ENCODE measurements around the gene MACROD2.
A peak's percentile ranks its signal among the peaks of the same experiment; 100 is the strongest.
"Not testable (repeated sequence)": the region's sequence is repeated elsewhere in the genome, so short reads cannot be mapped to it uniquely, and the experiment has no call there.

Gene MACROD2

GRCh38 chr20:15799871-15800270 lies 1804.6 kb downstream of the MACROD2 start:
- DNase-seq (ENCODE audit: low read depth): no peak
- H3K4me3 ChIP-seq (ENCODE audit: low read depth, low read length): no peak overlapping the region
- no peak for TF ChIP-seq CTCF (IDR thresholded peaks at IDR 0.05; ENCODE audit: insufficient read depth, low read depth, low read length, missing control alignments)

DNA sequence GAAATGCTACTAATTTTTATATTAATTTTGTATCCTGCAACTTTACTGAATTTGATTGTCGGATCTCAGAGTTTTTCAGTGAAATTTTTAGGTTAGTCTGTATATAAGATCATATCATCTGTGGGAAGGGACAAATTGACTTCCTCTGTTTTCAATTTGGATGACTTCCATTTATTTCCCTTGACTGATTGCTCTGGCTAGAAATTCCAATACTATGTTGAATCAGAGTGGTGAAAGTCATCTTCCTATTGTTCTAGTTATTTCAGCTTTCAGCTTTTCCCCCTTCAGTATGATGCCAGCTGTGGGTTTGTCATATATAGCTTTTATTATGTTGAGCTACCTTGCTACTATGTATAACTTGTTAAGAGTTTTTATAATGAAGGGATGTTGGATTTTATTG lies 1806.7 kb downstream of the MACROD2 start:
- no peak overlapping the region for H3K4me3 ChIP-seq (ENCODE audit: low read depth, low read length)
- DNase-seq (ENCODE audit: low read depth): no peak
- no peak for TF ChIP-seq CTCF (IDR thresholded peaks at IDR 0.05; ENCODE audit: insufficient read depth, low read depth, low read length, missing control alignments)

GRCh38 chr20:15805154-15805553 lies 1809.8 kb downstream of the MACROD2 start:
- no peak for DNase-seq (ENCODE audit: low read depth)
- no peak overlapping the region for H3K4me3 ChIP-seq (ENCODE audit: low read depth, low read length)
- TF ChIP-seq CTCF (IDR thresholded peaks at IDR 0.05; ENCODE audit: insufficient read depth, low read depth, low read length, missing control alignments): no peak

DNA sequence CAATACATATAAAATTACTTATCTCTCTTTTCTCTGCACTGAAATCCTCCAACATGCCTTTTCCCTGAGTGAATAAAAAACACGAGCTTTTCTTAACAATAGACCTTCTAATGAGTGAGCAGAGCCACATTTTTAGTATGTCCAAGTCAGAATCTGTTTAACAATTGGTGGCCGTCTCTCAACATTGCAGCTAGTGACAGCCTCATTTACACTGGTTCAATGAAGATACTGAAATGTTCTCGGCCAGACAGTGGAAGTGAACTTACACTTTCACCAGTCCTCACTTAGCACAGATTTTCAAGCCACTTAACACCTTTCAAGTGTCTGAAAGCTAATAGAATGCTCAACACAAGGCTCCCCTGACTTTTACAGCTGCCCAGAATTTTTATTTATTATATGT lies 1810.8 kb downstream of the MACROD2 start:
- DNase-seq (ENCODE audit: low read depth): no peak
- no peak for TF ChIP-seq CTCF (IDR thresholded peaks at IDR 0.05; ENCODE audit: insufficient read depth, low read depth, low read length, missing control alignments)
- H3K4me3 ChIP-seq (ENCODE audit: low read depth, low read length): no peak overlapping the region

- DNase-seq (ENCODE audit: low read depth): no peak
- TF ChIP-seq CTCF (IDR thresholded peaks at IDR 0.05; ENCODE audit: insufficient read depth, low read depth, low read length, missing control alignments): no peak
- no peak overlapping the region for H3K4me3 ChIP-seq (ENCODE audit: low read depth, low read length)
Observed at GRCh38 chr20:15807271-15807670, 1812.0 kb downstream of the MACROD2 start.

DNA sequence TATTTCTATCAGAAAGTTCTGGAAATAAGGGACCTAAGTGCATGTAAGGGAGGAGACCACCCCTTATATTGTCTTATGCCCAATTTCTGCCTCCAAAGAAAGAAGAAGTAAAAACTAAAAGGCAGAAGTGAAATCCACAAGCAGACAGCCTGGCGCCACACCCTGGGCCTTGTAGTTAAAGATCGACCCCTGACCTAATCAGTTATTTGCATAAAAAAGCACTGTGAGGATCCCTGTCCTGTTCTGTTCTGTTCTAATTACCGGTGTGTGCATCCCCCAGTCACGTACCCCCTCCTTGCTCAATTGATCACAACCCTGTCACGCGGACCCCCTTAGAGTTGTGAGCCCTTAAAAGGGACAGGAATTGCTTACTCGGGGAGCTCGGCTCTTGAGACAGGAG lies 1812.5 kb downstream of the MACROD2 start:
- DNase-seq (ENCODE audit: low read depth): peak; percentile 12
- H3K4me3 ChIP-seq (ENCODE audit: low read depth, low read length): not testable (repeated sequence)

- DNase-seq (ENCODE audit: low read depth): no peak
- no peak overlapping the region for H3K4me3 ChIP-seq (ENCODE audit: low read depth, low read length)
- TF ChIP-seq CTCF (IDR thresholded peaks at IDR 0.05; ENCODE audit: insufficient read depth, low read depth, low read length, missing control alignments): no peak
Observed at GRCh38 chr20:15811951-15812350, 1816.6 kb downstream of the MACROD2 start.

- DNase-seq (ENCODE audit: low read depth): no peak
- no peak for TF ChIP-seq CTCF (IDR thresholded peaks at IDR 0.05; ENCODE audit: insufficient read depth, low read depth, low read length, missing control alignments)
- H3K4me3 ChIP-seq (ENCODE audit: low read depth, low read length): no peak overlapping the region
Observed at GRCh38 chr20:15812696-15813095, 1817.4 kb downstream of the MACROD2 start.
